ENCODE data around the gene TTC39C.

GRCh38 chr18:24153397-24153796 lies 138.8 kb downstream of the TTC39C start:
- TF ChIP-seq MAX (IDR thresholded peaks at IDR 0.05; ENCODE audit: insufficient read depth, insufficient read length) (no peak), POLR2A (IDR thresholded peaks at IDR 0.05; ENCODE audit: low read depth, low read length) (no peak), CTCF (IDR thresholded peaks at IDR 0.05; ENCODE audit: extremely low read depth in 1 of 2, insufficient read depth in 1 of 2, low read depth in 1 of 2, low read length in 2 of 2) (no peak), MYC (IDR thresholded peaks at IDR 0.05; ENCODE audit: low read depth, low read length) (no peak), EZH2 (IDR thresholded peaks at IDR 0.05; ENCODE audit: borderline replicate concordance, low read depth, low read length, severe bottlenecking) (no peak), JUN (IDR thresholded peaks at IDR 0.05; ENCODE audit: borderline replicate concordance, insufficient read depth, insufficient read length, low read depth) (no peak), POLR2AphosphoS5 (IDR thresholded peaks at IDR 0.05; ENCODE audit: insufficient read depth, low read depth, low read length) (no peak)
